ELF-1 (cell line): ENCODE results near the gene NMT1.
A peak's percentile ranks its signal among the peaks of the same experiment; 100 is the strongest.

Source experiments
- DNase-seq: peaks from one replicate; pipeline ENCODE4 v3.0.0-alpha.2; 2016; ENCODE audit warnings: low read depth, low spot score

NMT1 gene

DNA sequence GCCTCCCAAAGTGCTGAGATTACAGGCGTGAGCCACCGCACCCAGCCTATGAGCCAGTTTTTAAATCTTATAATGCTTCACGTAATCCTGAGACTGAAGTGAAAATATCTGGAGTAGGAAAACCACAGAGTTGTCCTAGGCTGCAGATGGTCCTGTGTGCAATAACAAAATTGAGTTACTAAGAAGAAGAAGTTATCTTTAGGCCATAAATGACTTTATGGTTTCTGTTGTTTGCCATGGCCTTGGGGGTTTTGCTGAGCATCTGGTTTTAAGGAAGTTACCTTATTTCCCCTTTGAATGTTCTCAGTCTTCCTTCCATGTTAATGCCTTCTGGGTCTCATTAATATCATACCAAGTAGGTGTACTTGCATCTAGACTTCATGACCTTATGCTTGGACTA lies 16.5 kb downstream of the NMT1 start:
- DNase-seq, result no peak

- DNase-seq, result no peak
Observed at GRCh38 chr17:45081047-45081703, 20.1 kb downstream of the NMT1 start.

DNA sequence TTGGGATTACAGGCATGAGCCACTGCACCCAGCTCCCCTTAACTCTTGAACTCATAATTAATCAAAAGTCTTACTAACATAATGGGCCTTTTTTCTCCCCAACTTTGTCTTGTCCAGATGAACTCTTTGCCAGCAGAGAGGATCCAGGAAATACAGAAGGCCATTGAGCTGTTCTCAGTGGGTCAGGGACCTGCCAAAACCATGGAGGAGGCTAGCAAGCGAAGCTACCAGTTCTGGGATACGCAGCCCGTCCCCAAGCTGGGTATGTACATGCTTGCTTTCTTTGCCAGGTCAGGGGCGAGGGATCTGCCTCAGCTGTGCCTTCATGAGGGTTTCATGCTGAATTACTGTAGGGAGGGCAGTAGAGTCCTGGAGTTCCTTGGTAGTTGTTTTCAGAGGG lies 25.3 kb downstream of the NMT1 start:
- DNase-seq, result no peak

- no peak for DNase-seq
Observed at GRCh38 chr17:45086865-45087503, 25.9 kb downstream of the NMT1 start.

DNA sequence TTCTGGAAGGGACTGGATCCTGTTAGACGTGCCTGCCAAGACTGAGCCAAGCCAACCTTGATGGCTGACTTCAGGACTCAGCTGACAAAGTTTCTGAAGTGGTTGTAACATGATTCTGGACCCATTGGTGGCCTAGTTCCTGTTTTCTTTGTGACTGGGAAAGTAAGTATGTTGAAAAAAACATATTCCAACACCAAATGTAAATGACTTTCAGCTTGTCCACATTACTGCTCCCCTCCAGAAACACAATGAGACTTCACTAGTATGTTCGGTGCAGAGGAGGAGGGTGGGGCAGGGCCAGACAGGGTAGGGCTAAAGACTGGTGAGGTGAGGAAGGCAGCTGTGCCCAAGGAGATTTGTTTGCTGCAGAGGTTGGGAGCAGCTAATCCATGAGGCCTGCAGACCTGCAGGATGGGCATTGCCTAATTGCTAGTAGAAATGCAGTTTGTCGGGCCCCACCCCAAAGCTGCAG lies 26.4 kb downstream of the NMT1 start:
- no peak for DNase-seq

- no peak for DNase-seq
Observed at GRCh38 chr17:45087978-45088377, 26.9 kb downstream of the NMT1 start.

DNA sequence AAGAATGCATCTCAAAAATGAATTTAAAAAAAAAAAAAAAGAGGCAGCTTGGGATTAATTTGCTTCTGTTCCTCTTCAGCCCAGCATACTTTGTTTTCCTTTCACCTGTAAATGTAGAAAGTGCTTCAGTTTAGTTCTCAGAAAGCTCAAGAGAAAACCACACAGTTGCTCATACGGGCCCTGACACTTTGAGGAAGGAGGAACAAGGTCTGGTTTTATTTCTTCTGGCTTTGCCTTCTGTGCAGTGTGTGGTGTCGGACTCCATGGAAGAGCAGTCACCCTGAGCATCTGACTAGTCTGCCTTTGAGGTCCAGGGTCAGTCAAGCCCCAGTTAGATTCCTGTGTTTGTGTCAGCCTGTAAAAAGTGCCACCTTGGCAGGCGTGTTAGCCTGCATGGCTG lies 27.6 kb downstream of the NMT1 start:
- DNase-seq, result no peak

- DNase-seq, result peak; percentile 35
Observed at GRCh38 chr17:45090711-45091110, 29.6 kb downstream of the NMT1 start.

GRCh38 chr17:45091778-45092425 lies 30.8 kb downstream of the NMT1 start:
- no peak for DNase-seq

DNA sequence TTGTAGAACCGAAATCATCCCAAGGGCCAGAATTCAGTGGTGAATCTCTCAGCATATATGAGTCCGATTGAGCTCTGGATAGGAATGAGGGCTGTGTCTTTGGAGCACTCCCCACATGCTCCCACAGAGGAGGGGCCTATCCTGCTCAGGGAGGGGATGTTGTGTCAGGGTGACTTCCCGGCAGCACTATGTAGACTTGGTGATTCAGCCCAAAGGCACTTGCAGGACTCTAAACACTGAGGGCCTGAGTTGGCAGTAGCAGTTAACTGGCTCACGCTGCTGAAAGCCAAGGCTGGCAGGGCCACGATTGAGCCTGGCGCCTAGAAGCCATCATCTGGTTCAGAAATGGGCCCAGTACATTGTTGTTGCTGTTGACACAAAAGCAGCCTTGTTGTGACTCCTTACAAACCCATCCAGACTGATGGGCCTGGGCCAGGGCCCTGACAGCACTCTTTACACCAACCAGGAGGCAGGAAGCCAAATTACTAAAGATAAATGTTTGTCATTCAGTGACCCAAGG lies 31.9 kb downstream of the NMT1 start:
- peak; percentile 63 for DNase-seq

- DNase-seq, result no peak
Observed at GRCh38 chr17:45093444-45094110, 32.5 kb downstream of the NMT1 start.

- DNase-seq, result no peak
Observed at GRCh38 chr17:45096141-45096540, 35.0 kb downstream of the NMT1 start.

GRCh38 chr17:45096926-45097325 lies 35.8 kb downstream of the NMT1 start:
- no peak for DNase-seq

GRCh38 chr17:45098081-45098868 lies 37.2 kb downstream of the NMT1 start:
- no peak for DNase-seq

GRCh38 chr17:45098869-45099616 lies 37.9 kb downstream of the NMT1 start:
- peak; percentile 86 for DNase-seq

- no peak for DNase-seq
Observed at GRCh38 chr17:45101546-45101882, 40.4 kb downstream of the NMT1 start.

GRCh38 chr17:45101883-45102811 lies 41.0 kb downstream of the NMT1 start:
- DNase-seq, result peak; percentile 91

- DNase-seq, result no peak
Observed at GRCh38 chr17:45102856-45103255, 41.7 kb downstream of the NMT1 start.

- no peak for DNase-seq
Observed at GRCh38 chr17:45103269-45103795, 42.2 kb downstream of the NMT1 start.
